ENCODE results near the gene HOXD10.

- TF ChIP-seq CTCF (IDR thresholded peaks at IDR 0.05), result no peak
- TF ChIP-seq EZH2 (IDR thresholded peaks at IDR 0.05), result no peak
These were observed 10.6 kb upstream of the HOXD10 start for GRCh38 chr2:176105730-176106580.
